CD4-positive, alpha-beta T cell treated with Interleukin-21 for 1 hour (primary cell): ENCODE data around the gene RAB14.
A peak's percentile ranks its signal among the peaks of the same experiment; 100 is the strongest.

Source experiments
- DNase-seq: peaks from one replicate; pipeline ENCODE4 v3.0.0-alpha.2; 2020

The RAB14 gene

DNA sequence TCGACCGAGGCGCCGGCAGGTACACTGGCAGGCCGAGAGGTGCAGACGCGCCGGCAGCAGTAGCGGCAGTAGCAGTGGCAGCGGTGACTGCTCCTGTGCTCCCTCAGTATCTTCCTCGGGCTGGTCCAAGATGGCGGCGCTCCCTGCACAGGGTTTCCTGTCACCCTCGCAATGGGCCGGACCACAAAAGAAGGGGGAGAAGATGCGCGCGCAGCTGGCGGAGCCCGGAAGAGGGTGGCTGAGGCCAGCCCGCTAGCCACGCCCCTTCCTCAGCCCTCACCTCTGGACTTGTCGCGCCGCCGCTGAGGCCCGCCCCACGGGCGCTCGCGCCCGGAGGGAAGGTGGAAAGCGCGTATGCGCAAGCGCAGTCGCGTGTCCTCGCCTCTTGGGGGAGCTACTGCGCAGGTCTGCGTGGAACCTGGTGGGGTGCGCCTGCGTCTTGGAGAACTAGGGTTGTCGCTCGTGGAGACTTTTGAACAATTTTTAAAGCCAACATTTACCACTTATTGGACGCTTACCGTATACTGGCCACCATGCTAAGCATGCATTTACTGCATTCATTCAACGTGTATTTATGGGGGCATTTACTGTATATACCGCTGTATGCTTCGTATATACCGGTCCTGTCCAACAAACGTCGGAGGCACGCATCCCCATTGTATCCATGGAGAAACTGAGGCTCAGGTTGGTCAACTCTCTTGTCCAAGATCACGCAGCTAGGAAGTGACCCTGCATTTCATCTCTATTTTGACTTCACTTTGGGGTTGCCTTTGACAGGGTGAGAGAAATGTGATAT is at the start of gene RAB14:
Gene RAB14 (minus strand): TSS at position 132 of the 796 bp plus-strand sequence. CDS start 8,457 bp downstream, outside the sequence.
- DNase-seq, result peak; percentile 100

DNA sequence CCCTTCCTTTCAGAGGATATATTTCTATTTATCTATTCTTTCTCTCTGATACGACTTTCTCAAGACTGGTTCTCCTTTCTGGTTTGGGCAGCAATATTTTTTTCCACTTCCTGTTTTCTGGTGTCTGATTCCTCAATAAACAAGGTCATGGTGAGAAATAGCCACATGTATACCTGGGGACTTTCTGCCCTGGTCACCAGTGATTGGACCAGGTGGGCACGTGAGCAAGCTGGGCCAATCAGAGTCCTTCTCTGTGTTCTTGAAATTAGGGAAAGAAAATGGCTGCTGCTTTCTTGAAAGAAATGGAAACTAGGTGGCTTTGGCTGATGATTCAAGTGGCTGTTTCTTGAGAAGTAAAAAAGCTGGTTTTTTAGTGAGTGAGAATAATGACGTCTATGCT is 47.9 kb upstream of the RAB14 start:
- DNase-seq, result peak; percentile 17

- no peak for DNase-seq
Measured at GRCh38 chr9:121246821-121247561, 45.3 kb upstream of the RAB14 start.

DNA sequence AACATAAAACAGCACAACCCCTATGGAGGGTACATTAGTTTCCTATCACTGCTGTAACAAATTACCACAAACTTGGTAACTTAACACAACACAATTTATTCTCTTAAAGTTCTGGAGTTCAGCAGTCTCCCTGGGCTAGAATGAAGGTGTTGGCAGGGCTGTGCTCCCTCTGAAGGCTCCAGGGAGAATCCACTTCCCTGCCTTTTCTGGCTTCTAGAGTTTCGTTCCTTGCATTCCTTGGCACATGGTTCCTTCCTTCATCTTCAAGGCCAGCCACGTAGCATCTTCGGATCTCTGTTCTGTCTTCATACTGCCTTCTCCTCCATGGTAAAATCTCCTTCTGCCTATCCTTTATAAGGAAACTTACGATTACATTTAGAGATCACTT is 41.3 kb upstream of the RAB14 start:
- no peak for DNase-seq

GRCh38 chr9:121242219-121242958 is 40.7 kb upstream of the RAB14 start:
- no peak for DNase-seq

GRCh38 chr9:121240472-121241135 is 38.9 kb upstream of the RAB14 start:
- no peak for DNase-seq

DNA sequence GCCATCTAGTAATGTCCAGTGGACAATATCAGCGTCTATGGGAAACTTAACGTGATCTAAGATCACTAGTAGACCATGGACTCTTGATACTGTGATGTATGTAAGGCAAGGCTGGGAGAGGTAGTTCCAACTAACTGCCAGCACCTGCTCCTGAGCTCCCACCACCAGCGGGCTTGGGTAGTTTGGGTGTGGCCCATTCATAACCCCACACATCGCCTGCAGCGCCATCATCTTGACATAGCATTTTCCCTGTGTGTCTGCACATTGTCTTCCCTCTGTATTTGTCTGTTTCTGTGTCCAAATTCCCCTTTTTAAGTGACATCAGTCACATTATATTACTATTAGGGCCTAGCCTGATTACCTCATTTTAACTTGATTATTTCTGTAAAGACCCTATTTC is 38.2 kb upstream of the RAB14 start:
- no peak for DNase-seq

DNA sequence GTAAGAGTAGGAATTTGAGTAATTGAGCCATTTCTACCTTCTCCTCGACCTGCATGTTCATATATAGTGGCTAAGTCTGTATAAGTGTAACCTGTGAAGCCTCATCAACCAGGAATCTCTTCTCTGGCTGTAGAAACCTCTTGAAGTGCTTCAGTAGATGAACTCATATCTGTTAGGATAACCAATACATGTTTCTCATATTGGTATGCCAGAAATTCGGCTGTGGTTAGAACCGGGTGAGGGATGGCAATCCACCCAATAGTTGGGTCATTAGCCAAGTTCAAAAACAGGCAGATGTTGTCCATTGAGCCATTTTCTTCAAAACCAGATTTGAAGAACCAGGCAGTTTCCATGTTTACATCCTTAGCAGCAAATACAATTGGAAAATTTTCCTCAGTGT is 37.4 kb upstream of the RAB14 start:
- no peak for DNase-seq

GRCh38 chr9:121237916-121238315 is 36.2 kb upstream of the RAB14 start:
- DNase-seq, result no peak

DNA sequence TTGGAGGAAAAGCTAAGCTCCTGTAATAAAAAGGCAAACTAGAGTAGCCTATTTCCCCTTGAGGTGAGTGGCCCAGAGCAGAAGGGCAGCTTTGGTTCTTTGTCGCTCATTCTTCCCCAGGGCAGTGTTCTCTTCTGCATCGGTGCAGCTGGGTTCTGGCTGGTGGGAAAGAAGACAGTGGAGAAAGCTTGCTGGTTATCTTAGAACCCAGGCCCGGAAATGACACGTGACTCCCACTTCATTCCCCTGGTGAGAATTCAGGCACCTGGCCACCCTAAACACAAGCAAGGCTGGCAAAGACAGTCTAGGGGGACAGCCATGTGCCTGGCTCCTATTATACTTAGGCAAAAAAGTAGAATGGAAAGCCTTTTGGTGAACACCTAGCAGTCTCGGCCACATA is 33.8 kb upstream of the RAB14 start:
- no peak for DNase-seq

DNA sequence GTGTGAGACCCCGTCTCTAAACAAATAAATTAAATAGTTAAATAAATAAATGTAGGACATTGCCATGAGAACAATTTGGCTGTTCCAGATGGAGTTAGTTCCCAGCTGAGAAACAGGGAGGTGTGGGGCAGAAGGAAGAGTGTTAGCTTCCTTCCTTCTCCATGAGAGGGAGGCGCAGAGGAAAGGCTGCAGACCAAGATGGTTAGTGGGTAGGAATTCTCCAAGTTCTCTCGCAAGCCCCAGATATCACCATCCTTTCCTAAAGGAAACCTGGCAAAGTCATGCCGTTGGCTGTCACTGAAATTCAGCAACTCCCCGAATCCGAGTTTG is 33.1 kb upstream of the RAB14 start:
- no peak for DNase-seq

GRCh38 chr9:121233906-121234831 is 32.5 kb upstream of the RAB14 start:
- no peak for DNase-seq

- no peak for DNase-seq
Measured at GRCh38 chr9:121232251-121232650, 30.6 kb upstream of the RAB14 start.

- no peak for DNase-seq
Measured at GRCh38 chr9:121230256-121230655, 28.6 kb upstream of the RAB14 start.

DNA sequence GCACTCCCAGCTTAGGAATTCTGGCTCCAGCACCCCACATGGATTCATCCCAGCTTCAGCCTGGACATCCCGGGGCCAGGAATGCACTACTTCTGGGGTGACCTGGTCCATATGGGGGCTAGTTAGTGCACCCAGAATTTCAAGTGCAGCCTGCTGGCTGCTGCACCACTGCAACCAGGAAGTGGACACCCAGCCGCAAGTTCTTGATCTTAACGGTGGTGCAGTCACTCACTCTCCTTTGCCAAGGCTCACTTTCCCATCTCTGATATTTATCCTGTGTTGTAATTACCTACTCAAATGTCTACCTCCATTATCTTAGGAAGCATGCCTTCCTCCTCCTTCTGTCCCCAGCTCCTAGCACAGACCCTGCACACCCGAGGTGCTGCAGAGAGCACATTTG is 26.2 kb upstream of the RAB14 start:
- DNase-seq, result no peak

DNA sequence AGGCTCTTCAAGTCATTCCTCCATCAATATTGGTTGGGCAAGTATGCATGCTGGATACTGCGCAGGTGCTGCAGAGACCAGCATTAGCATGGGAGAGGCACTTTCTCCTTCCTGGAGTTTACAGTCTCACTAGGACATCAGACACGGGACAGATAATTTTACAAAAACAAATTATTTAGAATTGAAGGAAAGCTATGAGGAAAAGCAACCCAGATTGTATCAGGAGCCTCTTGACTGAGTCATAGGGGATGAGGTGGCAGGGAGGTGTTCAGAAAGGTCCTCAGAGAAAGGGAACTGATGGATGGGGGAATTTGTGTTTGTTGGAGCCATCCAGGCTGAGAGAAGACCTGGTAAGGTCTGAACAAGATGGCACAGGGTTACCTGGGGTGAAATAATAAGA is 24.5 kb upstream of the RAB14 start:
- no peak for DNase-seq

- DNase-seq, result no peak
Measured at GRCh38 chr9:121225240-121225639, 23.6 kb upstream of the RAB14 start.

DNA sequence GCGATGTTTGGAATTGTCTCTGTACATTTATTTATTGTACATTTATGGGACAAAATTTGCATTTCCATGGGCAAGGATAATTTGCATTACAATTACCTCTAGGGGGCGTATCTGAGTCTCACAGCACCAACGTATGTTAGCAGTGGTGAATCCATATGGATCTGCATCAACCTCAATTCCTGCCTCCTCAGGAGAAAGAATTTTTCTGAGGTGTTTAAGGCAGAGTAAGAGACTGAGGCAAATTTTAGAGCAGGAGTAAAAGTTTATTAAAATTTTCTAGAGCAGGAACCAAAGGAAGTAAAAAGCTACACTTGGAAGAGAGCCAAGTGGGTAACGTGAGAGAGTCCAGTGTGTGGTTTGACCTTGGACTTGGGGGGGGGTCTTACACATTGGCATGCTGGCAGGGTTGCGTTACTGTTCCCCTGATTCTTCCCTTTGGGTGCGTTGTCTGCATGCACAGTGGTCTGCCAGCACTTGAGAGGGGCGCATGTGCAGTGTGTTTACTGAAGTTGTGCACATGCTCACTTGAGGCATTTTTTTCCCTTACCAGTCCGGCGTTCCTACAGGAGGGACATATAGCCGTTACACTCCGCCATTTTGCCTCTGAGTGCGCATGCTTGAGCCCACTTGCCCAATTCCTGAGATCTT is 21.0 kb upstream of the RAB14 start:
- no peak for DNase-seq

DNA sequence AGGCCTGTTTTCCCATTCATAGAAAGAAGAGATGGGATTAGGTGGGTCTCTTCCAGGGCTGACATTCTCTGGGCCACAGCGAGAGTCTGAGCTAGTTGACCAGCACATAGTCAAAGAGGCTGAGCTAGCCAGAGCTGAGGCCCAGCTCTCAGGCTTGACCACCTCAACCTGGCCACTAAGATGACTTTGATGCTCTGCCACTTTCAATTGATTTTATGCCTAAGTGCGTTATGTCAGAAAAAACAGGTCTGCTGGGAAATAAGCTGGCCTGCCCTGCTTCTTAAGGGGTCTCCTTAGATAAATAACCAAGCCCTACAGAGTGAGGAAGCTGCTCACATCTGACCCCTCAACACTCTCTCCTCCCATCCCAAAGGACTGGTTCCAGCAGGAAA is 20.0 kb upstream of the RAB14 start:
- DNase-seq, result no peak

GRCh38 chr9:121220996-121221663 is 19.5 kb upstream of the RAB14 start:
- no peak for DNase-seq

- no peak for DNase-seq
Measured at GRCh38 chr9:121219530-121219929, 17.9 kb upstream of the RAB14 start.
